Measurements from ENCODE around the gene SPACA4.

DNA sequence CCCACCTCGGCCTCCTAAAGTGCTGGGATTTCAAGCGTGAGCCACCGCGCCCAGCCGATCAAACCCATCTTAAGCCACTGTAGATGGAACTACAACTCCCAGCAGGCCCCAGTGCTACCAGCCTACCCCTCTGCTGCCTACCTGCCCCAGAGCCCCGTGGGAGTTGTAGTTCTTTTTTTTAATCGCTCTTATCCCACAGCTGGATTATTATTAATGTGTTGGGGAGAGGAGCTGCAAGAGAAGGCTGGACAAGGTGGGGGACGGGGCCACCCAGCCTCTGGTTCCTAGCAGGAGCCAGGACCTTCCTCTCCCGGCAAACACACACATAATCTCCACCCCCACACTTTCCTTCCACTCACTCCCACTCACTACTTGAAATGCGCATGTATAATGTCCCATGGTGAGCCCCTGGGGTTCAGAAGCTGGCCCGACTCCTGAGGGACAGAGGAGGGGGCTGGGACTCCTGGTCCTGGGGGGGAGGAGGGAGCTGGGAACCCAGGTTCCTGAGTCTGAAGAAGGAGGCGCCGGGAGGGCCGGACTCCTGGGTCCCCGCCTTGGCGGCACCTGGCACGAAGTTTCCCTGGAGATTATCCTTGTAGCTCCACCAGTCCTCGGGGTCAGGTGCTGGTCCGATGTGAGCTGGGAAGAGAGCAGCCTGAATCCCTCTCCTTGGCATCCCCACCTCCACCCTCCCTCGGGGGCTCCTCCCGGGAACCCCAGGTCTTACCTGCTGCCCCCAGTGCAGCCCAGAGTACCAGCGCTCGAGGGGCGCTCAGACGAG lies 38.5 kb downstream of the SPACA4 start:
- TF ChIP-seq TARDBP (IDR thresholded peaks at IDR 0.05; ENCODE audit: borderline replicate concordance) (peak; percentile 95), MAX (IDR thresholded peaks at IDR 0.05; ENCODE audit: low read depth, low read length) (no peak)

All from GM12878 (cell line).